Astrocyte (in vitro differentiated cells and primary cell): ENCODE results near the gene ACTN4.

ENCODE experiments used
- CTCF ChIP-seq: IDR thresholded peaks from 2 replicates; pipeline ENCODE4 v1.5.1; 2011; ENCODE audit warnings: low read depth, mild to moderate bottlenecking, inconsistent platforms, low read length, moderate library complexity; ENCODE audit not compliant: insufficient read depth
- EZH2 ChIP-seq: IDR thresholded peaks from 2 replicates; pipeline ENCODE4 v1.6.1; 2012; ENCODE audit warnings: mild to moderate bottlenecking, low read length, inconsistent platforms; ENCODE audit not compliant: insufficient read depth

GRCh38 chr19:38717051-38717450 lies 69.6 kb downstream of the ACTN4 start:
- TF ChIP-seq CTCF = no peak
- TF ChIP-seq EZH2 = no peak
